ENCODE results near the gene ADD1. TPM values are rescaled to one million over a fixed set of nuclear protein-coding genes. Genes with fewer than 3 reads are reported as not detected.
"Not testable (repeated sequence)": the region's sequence is repeated elsewhere in the genome, so short reads cannot be mapped to it uniquely, and the experiment has no call there.

Gene ADD1
- polyA plus RNA-seq, 1 donor: 290 TPM

DNA sequence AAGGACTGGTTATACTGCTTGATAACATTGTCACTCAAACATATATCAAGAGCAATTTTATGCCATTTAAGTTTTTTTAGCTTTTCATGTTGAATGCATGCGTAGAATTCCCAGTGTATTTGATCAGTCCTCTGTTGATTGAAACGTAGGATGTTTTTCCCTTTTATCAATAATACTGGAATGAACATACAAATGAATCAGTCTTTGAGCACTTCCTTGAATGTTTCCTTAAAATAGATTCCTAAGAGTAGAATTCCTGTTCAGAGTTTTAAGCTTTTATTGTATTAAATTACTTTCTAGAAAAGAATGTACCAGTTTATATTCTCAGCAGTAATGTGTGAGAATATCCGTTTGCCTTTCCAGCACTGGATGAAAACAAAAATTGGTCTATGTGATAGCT is 37.8 kb downstream of the ADD1 start:
- no peak for DNase-seq

DNA sequence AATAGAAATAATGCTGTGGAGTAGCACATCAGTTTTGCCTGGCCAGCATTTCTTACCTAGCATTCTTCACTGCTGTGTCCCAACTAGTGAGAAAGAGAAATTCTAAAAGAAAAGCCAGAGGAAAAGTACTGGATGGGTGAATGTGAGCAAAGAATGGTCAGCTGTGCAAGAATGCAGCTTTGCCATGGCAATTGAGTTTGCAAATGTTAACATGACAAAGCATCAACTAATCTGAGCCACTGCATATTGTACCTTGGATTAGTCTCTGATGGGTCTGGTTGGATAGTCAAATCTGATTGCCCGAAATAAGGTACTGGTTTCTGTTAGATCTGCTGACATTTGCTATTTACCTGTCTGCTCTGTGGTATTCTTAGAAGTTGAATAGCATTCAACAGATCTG is 38.7 kb downstream of the ADD1 start:
- no peak for DNase-seq

DNA sequence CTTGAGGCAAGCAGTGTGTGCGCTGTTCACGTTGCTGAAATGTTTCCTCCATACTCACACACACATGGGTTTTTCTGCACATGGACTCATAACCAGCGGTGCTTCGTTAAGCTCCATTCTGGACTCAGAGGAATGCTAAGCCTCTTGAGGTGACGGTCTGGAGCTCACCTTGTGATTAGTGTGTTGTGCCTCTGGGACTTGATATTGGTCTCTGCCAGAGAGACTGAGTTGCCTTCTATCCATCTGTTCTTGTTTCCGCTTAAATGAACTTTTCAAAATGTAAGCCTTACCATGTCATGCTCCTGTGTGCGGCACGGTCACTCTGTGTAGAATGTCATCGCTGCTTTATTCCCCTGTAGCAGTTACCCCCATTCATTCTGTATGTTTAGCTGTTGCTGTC is 42.5 kb downstream of the ADD1 start:
- DNase-seq: no peak

DNA sequence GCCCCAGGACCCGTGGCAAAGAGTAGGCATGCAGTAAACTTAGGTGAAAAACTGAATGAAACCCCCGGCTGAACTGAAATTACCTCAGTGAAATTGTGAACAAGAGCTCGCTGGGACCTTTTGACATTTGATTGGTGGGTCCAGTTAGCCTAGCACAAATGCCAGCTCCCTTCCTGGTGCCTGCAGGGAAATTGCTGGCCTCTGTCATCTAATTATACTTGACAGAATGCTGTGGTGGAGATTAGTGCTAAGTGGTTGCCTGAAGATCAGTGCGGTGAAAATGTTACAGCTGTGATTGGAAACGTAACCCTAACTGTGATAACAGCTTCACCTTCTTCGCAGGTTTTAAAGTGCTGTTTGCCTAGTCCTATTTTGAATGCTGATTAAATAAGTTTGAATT is 43.0 kb downstream of the ADD1 start:
- DNase-seq: no peak

DNA sequence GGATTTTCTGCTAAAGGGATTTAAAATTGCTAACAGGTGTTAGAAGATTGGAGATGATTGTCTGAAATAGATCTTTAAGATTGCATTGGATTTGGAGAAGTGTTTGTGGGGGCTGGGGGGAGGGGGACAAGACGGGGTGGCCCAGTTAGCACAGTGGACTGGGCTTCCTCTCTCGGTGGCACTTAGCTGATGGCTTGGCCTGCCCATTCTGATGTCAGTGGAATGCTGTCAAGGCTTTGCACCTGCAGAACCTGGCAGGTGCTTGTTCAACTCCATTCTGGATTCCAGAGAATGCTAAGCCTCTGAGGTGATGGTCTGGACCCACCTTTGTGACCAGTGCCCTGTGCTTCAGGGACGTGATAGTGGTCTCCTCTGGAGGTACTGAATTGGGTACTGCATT is 43.7 kb downstream of the ADD1 start:
- DNase-seq: no peak

DNA sequence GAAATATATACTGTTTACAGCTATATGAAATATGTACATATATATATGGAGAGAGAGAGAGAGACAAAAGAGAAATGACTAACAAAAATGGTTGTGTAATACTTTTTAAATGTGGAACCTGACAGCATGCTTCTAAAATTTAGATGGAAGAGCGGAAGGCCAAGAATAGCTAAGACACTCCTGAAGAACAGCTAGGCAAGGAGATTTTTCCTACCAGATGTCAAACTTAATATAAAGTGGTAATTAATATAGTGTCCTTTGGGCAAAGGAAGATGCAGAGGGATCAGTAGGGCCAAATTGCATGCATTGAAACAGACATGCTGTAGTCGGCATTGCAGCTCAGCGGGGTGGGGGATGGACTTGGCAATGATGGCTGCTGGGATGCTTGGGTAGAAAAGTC is 45.2 kb downstream of the ADD1 start:
- no peak for DNase-seq

DNA sequence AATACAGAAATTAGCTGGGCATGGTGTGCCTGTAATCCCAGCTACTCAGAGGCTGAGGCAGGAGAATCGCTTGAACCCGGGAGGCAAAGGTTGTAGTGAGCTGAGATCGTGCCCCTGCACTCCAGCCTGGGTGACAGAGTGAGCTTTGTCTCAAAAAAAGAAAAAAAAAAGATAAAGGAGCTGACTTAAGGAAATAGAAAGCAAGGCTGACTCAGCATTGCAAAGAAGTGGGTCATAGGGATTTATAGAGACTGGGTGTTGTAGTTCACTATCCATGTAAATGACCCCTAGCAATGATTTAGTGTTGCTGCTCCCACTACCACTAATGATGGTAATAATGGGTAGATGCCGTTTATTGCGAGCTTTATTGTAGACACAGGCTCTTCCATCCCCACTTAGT is 47.6 kb downstream of the ADD1 start:
- DNase-seq: no peak

DNA sequence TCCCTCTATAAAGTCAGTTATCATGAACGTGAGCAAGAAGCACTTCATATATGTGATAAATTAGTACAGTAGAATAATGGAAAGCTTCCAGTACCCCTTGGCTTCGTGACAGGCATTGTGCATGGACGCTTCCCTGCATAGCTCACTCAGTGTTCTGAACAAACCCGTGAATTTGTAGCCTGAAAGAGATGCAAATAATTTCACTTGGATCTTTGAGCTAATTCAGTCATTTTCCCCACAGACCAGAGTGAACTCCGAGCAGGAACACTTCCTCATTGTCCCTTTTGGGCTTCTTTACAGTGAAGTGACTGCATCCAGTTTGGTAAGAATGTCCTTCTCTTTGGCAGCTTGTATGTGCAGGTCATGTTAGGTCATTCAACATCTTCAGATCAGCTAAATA is 50.1 kb downstream of the ADD1 start:
- no peak for DNase-seq

DNA sequence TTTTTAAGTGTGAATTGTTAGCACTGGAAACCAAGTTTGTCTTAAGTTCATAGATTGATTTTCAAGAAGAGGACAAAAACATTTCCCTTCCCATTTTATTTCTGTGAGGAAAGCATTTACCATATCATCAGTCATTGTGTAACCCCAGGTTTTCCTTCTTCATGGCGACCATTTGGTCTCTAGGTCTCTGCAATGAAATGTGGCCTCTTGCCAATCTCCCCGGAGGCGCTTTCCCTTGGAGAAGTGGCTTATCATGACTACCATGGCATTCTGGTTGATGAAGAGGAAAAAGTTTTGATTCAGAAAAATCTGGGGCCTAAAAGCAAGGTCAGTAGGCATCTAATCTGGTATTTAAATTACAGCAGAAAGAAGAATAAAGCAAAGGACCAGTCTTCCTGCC is 54.4 kb downstream of the ADD1 start:
- no peak for DNase-seq

DNA sequence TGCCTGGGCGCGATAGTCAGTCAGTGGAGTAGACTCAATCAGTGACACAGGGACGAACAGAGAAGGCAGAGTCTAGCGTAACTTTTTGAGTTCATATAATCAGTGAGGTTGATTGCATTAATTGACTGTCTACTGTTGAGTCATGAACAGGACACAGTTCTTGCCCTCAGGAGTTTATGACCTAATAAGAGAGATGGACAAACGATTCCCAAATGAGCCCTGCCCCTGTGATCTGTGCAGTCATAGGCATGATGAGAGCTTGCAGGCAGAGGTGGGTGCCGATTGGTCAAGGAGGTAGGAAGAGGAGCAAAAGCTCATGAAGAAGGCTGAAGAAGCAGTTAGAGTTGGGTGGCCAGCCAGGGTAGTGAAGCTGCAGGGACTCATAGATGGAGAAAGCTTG is 57.1 kb downstream of the ADD1 start:
- DNase-seq: no peak

DNA sequence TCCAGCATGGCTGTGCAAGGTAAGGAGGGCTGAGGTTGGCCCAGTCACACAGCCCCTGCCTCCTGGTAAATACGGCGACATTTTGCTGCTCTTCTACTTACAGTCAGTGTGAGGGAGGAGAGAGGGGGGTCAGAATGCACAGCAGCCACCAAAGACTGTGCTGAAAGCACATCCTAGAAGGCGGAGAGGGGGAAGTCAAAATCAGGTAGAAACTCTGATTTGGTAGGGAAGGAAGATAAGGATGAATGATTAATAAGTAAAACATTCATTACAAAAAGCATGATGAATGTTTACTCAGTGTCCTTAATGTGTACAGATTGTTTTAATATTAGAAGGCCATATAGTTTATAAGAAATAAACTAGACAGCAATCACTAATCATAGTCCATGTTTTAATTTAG is 57.5 kb downstream of the ADD1 start:
- DNase-seq: no peak

DNA sequence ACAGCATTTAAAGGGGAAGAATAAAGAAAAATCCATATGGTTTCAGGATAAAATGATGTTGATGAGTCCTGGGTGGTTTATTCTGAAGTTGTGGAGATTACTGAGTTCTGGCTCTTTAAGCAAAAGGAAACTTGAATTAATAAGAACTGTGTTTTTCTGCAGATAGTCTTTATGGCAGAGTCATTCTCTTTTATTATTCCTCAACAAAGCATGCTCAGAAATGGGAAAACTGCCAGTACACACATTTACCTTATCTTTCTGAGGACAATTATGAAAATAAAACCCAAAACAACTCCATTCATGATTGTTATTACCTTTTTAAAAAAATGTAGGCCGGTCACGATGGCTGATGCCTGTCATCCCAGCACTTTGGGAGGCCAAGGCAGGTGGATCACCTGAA is 58.5 kb downstream of the ADD1 start:
- DNase-seq: no peak

DNA sequence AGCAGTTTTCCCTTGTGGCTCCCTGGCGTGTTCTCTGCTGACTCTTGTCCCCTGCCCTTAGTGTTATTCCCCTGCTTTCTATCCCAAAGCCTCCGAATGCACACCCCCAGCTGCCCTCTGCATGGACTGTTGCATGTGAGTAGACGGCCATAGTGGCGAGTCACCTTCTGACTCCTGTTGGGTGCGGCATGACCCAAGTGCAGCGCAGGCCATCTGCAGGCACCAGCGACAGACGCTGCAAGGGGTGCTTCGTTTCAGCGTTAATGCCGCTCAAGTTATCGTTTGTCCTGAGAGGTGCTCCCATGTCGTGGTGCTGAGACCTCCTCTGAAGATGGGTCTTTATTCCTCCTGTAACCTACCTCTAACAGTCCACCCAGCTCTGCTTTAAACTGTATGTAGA is 61.9 kb downstream of the ADD1 start:
- no peak for DNase-seq

DNA sequence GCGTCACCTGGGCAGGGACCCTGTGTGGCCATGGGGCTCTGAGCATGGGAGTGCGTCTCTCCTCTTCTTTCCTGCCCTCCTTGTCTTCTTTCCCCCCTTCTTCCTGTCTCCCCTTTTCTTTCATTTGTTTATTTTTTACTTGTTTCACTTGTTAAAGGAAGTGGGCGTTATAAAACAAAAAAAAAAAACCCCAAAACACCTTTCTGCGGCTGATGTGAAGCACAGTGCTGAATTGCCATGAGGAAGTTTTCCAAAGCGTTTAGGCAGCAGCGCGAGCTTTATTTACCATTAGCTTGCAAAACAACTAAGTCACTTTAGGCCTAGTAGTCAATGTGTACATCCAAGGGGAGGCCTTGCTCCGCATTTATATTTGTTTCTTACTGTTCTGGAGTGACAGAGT is 62.6 kb downstream of the ADD1 start:
- DNase-seq: no peak

DNA sequence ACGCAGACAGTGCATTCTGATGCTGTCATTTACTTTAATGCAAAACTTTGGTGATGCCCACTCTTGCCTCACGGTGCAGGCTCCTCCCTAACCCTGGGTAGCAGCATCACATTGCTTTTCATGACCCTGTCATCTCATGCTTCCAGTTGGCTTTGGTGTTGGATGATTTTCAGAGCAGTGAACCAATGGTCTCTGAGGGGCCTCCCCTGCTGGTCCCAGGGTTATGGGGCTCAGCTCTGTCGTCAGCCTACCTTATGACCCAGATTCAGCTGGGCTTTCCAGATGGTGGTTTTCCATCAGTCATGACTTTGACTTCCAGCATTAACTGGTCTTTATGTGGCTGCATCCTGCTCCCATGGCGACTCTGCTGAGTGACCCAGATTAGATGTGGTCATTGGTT is 63.6 kb downstream of the ADD1 start:
- DNase-seq: no peak

DNA sequence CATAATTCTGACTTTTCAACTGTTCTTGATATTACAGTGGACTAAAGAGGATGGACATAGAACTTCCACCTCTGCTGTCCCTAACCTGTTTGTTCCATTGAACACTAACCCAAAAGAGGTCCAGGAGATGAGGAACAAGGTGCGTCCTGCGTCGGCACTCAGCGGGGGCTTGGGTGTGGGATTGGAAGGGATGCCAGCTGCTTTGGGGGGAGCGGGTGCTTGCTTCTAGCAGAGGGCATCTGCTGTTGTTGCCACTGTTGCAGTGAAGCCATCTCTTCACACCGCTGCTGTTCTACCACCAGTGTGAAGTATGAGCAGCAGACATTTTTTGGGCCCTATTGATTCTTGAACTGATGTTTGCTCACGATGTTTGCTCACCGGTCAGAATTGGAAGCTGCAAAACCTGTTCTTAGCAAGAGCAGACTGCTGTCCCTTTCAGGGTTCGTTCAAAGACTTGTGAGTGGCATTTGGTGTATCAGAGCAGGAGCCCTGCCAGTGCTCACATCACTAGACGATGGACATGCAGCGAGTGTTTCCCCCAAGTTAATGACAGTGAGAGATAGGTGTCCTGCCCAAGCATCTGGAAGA is 64.2 kb downstream of the ADD1 start:
- no peak for DNase-seq

DNA sequence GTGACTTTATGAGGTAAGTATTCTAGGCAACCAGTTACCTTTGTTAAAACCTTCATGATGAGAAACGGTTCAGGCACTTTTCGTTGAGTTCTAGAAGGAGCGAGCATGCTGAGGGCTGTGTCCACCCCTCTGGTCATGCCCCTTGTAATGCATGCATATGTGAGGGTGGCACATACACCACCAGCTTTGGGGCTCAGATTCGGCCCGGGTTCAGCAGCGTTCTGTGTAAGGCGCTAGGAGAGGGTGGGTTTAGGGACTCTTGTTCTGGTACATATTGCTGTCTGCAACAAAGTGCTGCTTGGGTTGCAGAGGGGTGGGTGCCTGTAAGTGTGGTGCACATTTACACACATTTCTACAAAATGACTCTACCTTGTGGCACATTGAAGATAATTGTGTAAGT is 65.0 kb downstream of the ADD1 start:
- no peak for DNase-seq

DNA sequence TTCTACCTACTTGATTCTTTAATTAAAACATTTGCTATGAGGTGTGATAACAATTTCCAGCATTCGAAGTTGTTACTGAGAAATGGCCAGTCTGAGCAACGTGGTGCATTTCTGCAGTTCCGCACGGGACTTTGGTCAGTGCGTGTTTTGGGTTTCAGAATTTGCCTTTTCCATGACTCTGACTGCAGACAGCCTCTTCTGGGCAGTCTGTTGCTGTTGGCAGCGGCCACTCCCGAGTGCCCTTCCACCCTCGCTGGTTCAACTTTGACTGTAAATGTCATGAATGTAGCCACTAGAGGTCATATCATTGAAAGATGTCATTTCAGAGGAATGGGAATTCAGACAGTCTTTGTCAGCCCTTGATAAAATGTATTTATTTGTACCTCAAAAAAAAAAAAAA is 65.9 kb downstream of the ADD1 start:
- DNase-seq: no peak

DNA sequence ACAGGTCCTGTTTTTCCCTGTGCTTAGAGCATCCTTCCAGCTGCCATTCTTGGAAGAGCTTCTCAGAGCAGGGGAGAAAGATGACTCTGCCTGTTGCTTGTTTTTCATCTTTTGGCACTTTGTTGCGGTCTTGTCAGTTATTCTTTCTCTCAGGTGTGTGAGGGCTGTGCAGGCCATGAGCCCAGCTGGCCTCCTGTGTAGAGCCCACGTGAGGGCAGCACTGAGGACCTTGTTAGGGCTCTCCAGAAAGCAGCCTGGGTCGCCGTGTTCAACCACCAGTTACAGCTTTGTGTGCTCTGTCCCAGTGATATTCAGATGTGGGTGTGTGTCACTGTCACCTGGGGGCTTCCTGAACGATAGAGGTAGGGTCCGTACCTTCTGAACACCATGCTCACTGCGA is 66.8 kb downstream of the ADD1 start:
- no peak for DNase-seq

DNA sequence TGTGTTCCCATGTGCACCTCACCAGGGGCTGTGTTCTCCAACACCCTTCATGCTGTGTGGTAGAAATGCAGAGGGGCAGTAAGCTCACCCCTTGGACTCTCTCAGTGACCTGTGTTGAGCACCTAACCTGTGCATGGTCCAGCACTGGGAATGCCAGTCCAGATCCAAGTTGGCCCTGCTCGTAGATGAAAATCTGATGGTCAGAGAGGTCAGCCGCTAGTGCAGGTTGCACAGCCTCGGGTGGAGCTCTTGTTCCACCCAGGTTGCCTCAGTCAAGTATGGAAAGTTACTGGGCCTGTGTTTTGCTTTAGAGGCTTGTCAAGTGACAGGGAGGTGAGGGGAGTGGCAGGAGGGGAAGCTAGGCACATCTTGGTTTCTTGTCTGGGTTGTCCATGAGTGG is 68.2 kb downstream of the ADD1 start:
- no peak for DNase-seq

DNA sequence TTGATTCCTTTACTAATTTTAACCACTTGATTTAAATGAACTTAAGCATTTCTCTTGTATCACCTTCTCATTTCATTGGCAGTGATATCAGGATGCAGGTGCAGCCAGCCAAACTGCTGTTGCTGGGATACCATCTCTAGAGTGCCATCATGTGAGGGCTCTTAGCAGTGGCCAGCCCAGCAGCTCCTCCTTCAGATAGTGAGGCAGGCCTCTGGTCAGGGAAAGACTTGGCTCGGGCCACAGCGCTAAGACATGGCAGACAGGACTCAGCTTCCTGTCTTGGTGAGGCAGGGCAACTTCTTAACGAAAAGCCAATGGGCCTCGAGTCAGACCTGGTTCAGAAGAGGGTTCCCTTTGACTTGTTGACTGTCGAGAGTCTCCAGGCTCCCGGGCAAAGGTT is 69.5 kb downstream of the ADD1 start:
- no peak for DNase-seq

DNA sequence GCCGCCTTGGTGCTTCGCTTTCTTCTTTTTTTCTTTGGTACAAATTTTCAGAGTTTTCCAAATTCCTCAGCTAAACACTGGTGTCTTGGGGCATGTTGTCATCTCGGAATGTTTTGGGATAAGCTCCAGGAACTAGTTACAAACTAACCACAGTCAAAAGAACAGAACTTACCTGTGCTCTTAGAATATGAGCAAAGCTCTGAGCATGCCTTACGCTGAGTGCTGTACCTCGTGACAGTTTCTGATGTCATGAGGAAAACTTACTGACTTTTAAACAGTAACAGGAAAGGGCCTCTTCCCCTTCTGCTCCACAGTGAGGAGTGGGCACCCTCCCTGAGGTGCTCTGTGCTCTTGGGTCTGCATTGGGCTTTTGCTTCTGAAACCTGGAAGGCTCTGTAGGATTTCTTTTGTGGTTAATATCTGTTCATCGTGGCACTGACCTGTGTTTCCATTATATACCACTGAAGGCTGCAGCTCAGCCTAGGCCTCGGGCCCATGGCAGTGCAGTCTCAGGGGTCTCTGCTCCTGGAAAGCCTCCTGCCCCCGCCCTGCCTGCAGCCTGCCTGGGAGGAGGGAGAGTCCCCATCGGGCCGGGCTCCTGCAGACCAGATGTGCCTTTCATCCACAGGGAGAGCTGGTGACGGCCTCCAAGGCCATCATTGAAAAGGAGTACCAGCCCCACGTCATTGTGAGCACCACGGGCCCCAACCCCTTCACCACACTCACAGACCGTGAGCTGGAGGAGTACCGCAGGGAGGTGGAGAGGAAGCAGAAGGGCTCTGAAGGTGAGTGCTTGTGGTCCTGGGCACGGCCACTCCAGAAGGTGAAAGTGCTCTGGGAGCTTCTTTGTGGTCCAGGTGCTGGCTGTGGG is 70.8 kb downstream of the ADD1 start:
- no peak for DNase-seq

DNA sequence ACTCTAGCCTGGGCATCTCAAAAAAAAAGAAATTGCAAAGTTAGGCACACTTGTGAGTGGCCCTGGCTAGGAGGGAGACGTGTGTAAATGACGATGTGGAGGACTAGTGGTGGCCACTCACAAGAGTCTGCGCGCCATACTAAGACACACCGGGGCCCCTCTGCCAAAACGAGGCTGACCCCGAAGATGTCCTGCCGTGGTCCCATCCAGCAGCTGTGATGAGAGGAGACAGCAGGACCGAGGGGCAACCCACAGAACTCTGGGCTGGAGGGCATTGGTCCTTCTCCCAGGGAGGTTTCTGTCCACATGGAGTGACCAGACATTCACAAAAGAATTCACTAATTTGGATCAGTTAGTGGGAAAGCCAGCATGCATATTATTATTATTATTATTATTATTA is 72.1 kb downstream of the ADD1 start:
- DNase-seq: no peak

DNA sequence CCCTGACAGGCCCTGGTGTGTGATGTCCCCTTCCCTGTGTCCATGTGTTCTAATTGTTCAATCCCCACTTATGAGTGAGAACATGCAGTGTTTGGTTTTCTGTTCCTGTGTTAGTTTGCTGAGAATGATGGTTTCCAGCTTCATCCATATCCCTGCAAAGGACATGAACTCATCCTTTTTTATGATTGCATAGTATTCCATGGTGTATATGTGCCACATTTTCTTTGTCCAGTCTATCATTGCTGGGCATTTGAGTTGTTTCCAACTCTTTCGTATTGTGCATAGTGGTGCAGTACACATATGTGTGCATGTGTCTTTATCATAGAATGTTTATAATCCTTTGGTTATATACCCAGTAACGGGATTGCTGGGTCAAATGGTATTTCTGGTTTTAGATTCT is 73.1 kb downstream of the ADD1 start:
- not testable (repeated sequence) for DNase-seq

Measured in left kidney (tissue), 2 donors.